ENCODE results near the gene PAGE4.

- no peak for TF ChIP-seq CTCF (conservative IDR thresholded peaks at IDR 0.05; ENCODE audit: low read depth, low read length)
- no peak for TF ChIP-seq EZH2 (IDR thresholded peaks at IDR 0.05; ENCODE audit: borderline replicate concordance, low read depth, low read length, poor library complexity, severe bottlenecking)
Observed at GRCh38 chrX:49877397-49878101, 48.4 kb downstream of the PAGE4 start.

All from A673 (cell line).